Ectodermal cell (in vitro differentiated cells): ENCODE results near the gene RAB40A. TPM values are rescaled to one million over a fixed set of nuclear protein-coding genes. Genes with fewer than 3 reads are reported as not detected.

Experiments used
- H3K27ac ChIP-seq: 2 replicates; pipeline ENCODE4 v1.7.0; 2013; ENCODE audit warnings: mild to moderate bottlenecking, low read depth, low read length; ENCODE audit not compliant: insufficient read depth, poor library complexity, severe bottlenecking
- H3K27me3 ChIP-seq: 2 replicates; pipeline ENCODE4 v1.7.0; 2013; ENCODE audit warnings: mild to moderate bottlenecking, low read length; ENCODE audit not compliant: insufficient read depth, control insufficient read depth, poor library complexity, severe bottlenecking
- H3K36me3 ChIP-seq: one replicate; pipeline ENCODE4 v1.7.0; 2013; ENCODE audit warnings: low read length; ENCODE audit not compliant: control insufficient read depth, insufficient read depth
- H3K4me1 ChIP-seq: one replicate; pipeline ENCODE4 v1.7.0; 2013; ENCODE audit warnings: low read length; ENCODE audit not compliant: control insufficient read depth, insufficient read depth
- H3K4me3 ChIP-seq: 2 replicates; pipeline ENCODE4 v1.7.0; 2013; ENCODE audit warnings: low read depth, low read length, control low read depth; ENCODE audit not compliant: insufficient read depth
- H3K9me3 ChIP-seq: 2 replicates; pipeline ENCODE4 v1.7.0; 2013; ENCODE audit warnings: mild to moderate bottlenecking, low read length, moderate library complexity; ENCODE audit not compliant: control insufficient read depth
- WGBS, 2 experiments: methylation state at CpG; one replicate each; pipeline ENCODE4 v1.1.7; 2013; ENCODE audit warnings: missing lambda C conversion rate in 2 of 2; 5-methylcytosine and 5-hydroxymethylcytosine counted together
- polyA plus RNA-seq, 4 experiments: library from polyadenylated mRNA; stranded (reverse); fragments of 50-300 nt; gene quantifications; one replicate each; pipeline ENCODE4 v1.2.3, GENCODE V29; 2013

Gene RAB40A, protein sequence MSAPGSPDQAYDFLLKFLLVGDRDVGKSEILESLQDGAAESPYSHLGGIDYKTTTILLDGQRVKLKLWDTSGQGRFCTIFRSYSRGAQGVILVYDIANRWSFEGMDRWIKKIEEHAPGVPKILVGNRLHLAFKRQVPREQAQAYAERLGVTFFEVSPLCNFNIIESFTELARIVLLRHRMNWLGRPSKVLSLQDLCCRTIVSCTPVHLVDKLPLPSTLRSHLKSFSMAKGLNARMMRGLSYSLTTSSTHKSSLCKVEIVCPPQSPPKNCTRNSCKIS
- polyA plus RNA-seq (2013, experiment 1 of 4) = 0.30 TPM
- 0.28 TPM for polyA plus RNA-seq (2013, experiment 2 of 4)
- polyA plus RNA-seq (2013, experiment 3 of 4) = 0.27 TPM
- 0.53 TPM for polyA plus RNA-seq (2013, experiment 4 of 4)

DNA sequence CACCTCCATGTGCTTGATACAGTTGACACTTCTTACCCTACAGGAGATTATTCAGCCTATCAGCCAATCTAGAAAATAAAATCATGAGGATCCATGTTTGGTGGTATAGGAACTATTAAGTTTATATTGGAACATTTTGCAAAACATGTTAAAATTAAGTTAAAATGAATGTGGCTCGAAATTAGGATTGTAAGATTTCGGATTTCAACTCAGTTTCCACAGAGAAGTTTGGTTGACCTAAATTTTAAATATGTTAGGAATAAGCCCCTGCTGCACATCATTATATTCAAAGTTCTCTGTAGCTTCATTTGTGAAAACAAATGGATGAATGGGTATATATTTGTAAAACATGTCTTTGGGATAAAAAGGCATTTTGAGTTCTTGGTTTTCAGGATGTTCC, at the start of gene RAB40A:
Gene RAB40A, minus strand, starts transcription at position 101 of the 400 bp plus-strand sequence. CDS start 18,733 bp downstream, outside the sequence.
- WGBS, 2 experiments = 83% methylated on average over 1 of the region's 2 CpGs; no CpG with 5 or more reads in 1 of the 2 experiments
- H3K4me3 ChIP-seq = no peak within 1 kb of the TSS
- H3K36me3 ChIP-seq = no peaks in the 10 kb centered on the region
- no peak within 1 kb of the TSS for H3K27ac ChIP-seq
- no peaks in the 10 kb centered on the region for H3K4me1 ChIP-seq
- H3K9me3 ChIP-seq = no peaks in the 10 kb centered on the region
- H3K27me3 ChIP-seq = no peaks in the 10 kb centered on the region

DNA sequence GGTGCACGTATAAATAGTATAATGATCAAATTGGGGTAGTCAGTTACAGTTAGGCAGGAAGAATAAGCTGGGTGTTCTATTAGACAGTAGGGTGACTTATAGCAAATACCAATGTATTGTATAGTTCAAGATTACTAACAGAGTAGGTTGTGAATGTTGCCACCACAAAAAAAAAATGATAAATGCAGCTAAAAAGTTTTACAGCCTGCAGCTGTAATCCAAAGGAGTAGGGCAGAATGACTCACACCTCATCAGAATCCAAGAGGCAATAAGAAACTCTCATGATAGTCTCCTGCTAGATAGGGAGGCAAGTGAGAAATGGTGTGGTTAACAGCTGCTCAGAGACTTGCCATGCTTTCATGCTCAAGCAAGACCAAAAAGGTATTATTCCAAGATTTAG, 46.5 kb upstream of the RAB40A start:
- no peak overlapping the region for H3K27ac ChIP-seq
- H3K4me3 ChIP-seq = no peak overlapping the region
- 76% methylated on average over 1 of the region's 1 CpG; no CpG with 5 or more reads in 1 of the 2 experiments for WGBS, 2 experiments
- H3K4me1 ChIP-seq = no peaks in the 10 kb centered on the region
- no peaks in the 10 kb centered on the region for H3K27me3 ChIP-seq
- H3K36me3 ChIP-seq = no peaks in the 10 kb centered on the region
- H3K9me3 ChIP-seq = no peaks in the 10 kb centered on the region

DNA sequence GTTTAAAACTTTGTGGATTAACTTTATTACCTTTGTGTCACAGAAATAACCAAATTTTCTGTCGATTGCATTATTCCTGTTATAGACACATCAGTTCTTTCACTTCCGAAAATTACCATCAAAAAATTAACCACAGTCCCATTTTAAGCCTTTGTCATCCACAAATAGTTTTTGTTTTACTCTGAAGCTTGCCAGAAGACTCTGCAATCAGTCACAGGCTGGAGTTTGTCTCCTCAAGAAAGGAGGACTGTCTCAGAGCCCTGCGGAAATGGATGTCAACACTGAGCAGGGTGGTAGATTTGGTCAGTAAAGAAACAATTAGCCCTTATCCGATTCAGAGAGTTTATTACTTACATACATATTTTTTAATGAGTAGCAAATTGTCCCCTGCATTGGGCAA, 45.9 kb upstream of the RAB40A start:
- Histone ChIP-seq H3K36me3 (no peaks in the 10 kb centered on the region), H3K27me3 (no peaks in the 10 kb centered on the region)
- 84 to 86% methylated on average over 2 to 4 of the region's 4 CpGs for WGBS, 2 experiments

DNA sequence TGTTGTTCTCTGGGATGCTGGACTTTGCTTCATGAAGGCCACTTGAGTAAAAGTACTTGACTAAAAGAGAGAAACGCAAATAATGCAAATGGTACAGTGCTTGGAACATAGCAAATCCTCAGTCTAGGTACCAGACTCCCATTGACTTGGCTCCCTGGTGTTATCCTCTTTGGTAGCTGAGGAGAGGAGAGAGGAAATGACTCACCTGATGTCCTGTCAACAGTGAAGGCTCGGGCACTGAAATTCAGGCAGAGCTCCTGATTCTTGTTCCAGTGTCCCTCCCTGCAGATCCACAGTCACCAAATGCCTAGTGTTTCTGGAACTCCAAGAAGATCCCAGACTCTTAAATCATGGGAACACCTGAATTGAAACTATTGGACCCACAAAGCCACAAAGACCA, 43.5 kb upstream of the RAB40A start:
- Histone ChIP-seq H3K27me3 (no peaks in the 10 kb centered on the region), H3K9me3 (no peaks in the 10 kb centered on the region), H3K4me3 (no peak overlapping the region), H3K36me3 (no peaks in the 10 kb centered on the region), H3K4me1 (no peaks in the 10 kb centered on the region), H3K27ac (no peak overlapping the region)
- 73 to 74% methylated on average over 2 of the region's 2 CpGs for WGBS, 2 experiments

More for the DNA sequence above, 45.9 kb upstream of the RAB40A start:
- Histone ChIP-seq H3K4me3 (no peak overlapping the region), H3K4me1 (no peaks in the 10 kb centered on the region), H3K27ac (no peak overlapping the region), H3K9me3 (no peaks in the 10 kb centered on the region)

DNA sequence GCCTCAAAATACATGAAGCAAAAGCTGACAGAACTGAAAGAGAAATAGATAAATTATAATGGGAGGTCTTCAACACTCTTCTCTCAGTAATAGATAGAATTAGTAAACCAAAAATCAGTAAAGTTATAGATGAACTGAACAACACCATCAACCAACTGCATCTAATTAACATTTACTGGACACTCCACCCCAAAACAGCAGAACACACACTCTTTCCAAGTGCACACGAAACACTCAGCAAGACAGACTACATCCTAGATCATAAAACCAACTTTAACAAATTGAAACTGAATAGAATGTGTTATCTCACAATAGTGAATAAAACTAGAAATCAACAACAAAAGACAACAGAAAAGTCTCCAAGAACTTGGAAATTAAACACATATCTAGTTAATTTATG, 41.0 kb upstream of the RAB40A start:
- no peak overlapping the region for H3K27ac ChIP-seq
- 17% methylated on average over 1 of the region's 1 CpG; no CpG with 5 or more reads in 1 of the 2 experiments for WGBS, 2 experiments

DNA sequence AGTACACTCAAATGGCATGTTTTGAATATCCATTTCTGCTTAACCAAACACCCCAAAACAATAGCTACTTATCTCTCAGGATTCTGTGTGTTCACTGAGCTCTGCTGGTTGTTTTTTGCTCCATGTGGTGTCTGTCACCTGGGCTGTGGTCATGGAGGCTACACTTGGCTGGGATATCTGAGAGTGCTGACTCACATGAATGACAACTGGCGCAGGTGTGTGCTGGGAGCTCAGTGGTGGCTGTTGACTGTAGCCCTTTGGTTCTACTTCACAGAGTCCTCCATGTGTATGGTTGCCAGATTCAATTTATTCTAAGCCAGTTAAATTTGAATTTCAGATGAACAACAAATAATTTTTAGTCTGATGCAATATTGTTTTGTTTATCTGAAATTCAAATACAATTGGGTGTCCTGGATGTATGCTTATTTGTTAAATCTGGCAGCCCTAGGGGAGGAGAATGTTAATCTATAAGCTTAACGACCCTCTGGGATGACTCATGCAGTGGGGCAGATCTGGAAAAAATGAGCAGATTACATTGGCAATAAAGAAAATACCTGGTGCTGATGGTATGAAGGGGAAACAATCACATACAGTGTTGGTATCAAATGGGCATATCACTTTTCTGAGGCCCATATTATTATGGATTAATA, 37.8 kb upstream of the RAB40A start:
- no peak overlapping the region for H3K4me3 ChIP-seq
- no peaks in the 10 kb centered on the region for H3K9me3 ChIP-seq
- no peaks in the 10 kb centered on the region for H3K27me3 ChIP-seq
- WGBS, 2 experiments = 48 to 49% methylated on average over 2 of the region's 2 CpGs
- no peak overlapping the region for H3K27ac ChIP-seq
- H3K36me3 ChIP-seq = no peaks in the 10 kb centered on the region
- no peaks in the 10 kb centered on the region for H3K4me1 ChIP-seq

More for the DNA sequence above, 41.0 kb upstream of the RAB40A start:
- Histone ChIP-seq H3K4me1 (no peaks in the 10 kb centered on the region), H3K27me3 (no peaks in the 10 kb centered on the region), H3K36me3 (no peaks in the 10 kb centered on the region), H3K4me3 (no peak overlapping the region), H3K9me3 (no peaks in the 10 kb centered on the region)

DNA sequence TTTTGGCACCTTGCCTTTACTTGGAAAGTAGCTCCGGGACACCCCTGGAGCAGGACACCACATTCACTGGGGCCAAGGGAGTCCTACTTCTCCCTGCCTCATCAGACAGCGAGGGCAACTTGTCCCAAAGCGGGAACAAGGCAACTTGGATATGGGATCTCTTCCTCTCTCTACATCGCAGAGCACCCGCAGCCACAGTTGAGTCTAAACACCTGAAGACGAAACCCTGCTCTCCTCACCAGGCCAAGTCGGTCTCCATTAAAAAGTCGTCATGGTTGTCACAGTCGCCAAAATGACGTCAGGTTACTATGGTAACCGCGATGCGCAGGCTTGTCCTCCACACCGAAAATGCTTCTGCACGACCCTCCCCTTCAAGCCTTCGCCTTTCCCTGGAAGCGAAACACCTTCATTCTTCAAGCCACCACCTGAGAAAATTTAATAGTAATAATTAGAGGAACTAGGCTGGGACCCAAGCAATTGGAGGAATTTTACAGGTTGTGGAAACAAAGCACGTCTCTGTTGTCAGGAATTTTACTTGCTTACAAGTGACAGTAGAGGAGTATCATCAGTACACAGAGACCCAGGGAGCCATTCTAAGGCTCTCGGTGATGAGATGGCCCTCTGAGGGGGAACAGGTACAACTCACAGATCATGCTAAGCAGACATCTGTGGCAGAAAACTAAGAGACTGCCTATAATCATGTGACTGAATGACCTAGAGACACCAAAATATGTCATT, 35.6 kb upstream of the RAB40A start:
- no peaks in the 10 kb centered on the region for H3K27me3 ChIP-seq
- WGBS, 2 experiments = 4 to 6% methylated on average over 15 to 17 of the region's 19 CpGs
- no peak overlapping the region for H3K27ac ChIP-seq
- no peaks in the 10 kb centered on the region for H3K9me3 ChIP-seq
- no peaks in the 10 kb centered on the region for H3K36me3 ChIP-seq
- peak overlapping the region; percentile 61 for H3K4me3 ChIP-seq
- no peaks in the 10 kb centered on the region for H3K4me1 ChIP-seq

DNA sequence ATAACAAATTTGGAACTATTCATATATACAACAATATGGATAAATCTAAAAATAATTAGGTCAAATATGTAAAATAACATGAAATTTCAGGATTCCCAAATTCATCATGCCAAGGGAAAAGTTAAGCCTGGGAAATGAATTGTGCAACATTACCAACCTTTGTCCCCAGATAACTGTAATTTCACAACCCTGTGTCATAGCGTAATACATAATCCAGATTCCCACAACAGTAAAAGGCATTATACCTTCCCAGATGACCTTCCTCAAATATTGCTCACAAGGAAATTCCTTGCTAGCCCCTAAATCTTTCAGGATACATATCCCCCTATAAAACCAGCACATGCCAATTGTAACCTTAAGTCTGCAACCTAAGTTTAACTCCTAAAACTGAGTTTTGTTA, 32.9 kb upstream of the RAB40A start:
- Histone ChIP-seq H3K9me3 (no peaks in the 10 kb centered on the region), H3K27me3 (no peaks in the 10 kb centered on the region), H3K4me1 (no peaks in the 10 kb centered on the region), H3K4me3 (no peak overlapping the region), H3K27ac (no peak overlapping the region), H3K36me3 (no peaks in the 10 kb centered on the region)
- WGBS, 2 experiments = 89 to 97% methylated on average over 1 of the region's 1 CpG

DNA sequence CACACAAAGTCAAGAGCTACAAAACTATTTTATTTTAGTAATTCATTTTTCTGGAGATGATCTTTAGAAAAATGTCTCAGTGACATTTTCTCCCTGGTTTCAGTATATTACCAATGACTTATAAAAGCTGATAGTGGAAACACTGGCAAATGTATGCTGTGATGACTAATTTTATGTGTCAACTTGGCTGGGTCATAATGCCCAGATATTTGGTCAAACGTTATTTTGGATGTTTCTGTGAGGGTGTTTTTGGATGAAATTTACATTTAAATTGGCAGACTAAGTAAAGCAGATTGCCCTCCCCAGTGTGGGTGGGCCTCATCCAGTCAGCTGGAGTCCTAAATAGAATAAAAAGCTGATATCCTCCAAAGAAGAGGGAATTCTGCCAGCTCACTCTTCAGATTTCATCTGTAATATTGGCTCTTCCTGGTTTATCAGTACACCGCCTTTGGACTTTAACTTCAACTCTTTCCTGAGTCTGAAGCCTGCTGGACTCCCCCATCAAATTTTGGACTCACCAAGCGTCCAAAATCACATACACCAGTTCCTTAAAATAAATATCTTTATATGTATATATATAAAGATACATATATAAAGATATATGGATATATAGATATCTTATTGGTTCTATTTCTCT, 31.2 kb upstream of the RAB40A start:
- no peaks in the 10 kb centered on the region for H3K4me1 ChIP-seq
- H3K36me3 ChIP-seq = no peaks in the 10 kb centered on the region
- no peaks in the 10 kb centered on the region for H3K27me3 ChIP-seq
- H3K4me3 ChIP-seq = no peak overlapping the region
- H3K9me3 ChIP-seq = no peaks in the 10 kb centered on the region
- no peak overlapping the region for H3K27ac ChIP-seq
- WGBS, 2 experiments = 59 to 70% methylated on average over 2 of the region's 3 CpGs
